ENCODE measurements around the gene TRAPPC14. TPM values are rescaled to one million over a fixed set of nuclear protein-coding genes. Genes with fewer than 3 reads are reported as not detected.

The TRAPPC14 gene
- total and polyA plus RNA-seq, 2 of the 8 experiments (the other 6 are each of a cell fraction or from before 2014, with no cell fraction given), result 11.9 to 22.1 TPM

DNA sequence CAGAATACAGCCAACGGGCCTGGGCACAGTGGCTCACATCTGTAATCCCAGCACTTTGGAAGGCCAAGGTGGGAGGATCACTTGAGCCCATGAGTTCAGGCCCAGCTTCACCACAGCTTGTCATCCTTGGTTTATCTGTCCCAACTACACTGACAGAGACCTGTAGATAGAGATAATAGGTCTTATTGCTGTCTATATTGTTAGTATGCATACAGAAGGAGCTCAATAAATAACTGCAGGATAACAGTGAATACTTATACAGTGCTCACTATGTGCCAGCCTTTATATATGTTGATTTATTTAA, 37.8 kb downstream of the TRAPPC14 start (continued):
- TF ChIP-seq, protein P1, sequence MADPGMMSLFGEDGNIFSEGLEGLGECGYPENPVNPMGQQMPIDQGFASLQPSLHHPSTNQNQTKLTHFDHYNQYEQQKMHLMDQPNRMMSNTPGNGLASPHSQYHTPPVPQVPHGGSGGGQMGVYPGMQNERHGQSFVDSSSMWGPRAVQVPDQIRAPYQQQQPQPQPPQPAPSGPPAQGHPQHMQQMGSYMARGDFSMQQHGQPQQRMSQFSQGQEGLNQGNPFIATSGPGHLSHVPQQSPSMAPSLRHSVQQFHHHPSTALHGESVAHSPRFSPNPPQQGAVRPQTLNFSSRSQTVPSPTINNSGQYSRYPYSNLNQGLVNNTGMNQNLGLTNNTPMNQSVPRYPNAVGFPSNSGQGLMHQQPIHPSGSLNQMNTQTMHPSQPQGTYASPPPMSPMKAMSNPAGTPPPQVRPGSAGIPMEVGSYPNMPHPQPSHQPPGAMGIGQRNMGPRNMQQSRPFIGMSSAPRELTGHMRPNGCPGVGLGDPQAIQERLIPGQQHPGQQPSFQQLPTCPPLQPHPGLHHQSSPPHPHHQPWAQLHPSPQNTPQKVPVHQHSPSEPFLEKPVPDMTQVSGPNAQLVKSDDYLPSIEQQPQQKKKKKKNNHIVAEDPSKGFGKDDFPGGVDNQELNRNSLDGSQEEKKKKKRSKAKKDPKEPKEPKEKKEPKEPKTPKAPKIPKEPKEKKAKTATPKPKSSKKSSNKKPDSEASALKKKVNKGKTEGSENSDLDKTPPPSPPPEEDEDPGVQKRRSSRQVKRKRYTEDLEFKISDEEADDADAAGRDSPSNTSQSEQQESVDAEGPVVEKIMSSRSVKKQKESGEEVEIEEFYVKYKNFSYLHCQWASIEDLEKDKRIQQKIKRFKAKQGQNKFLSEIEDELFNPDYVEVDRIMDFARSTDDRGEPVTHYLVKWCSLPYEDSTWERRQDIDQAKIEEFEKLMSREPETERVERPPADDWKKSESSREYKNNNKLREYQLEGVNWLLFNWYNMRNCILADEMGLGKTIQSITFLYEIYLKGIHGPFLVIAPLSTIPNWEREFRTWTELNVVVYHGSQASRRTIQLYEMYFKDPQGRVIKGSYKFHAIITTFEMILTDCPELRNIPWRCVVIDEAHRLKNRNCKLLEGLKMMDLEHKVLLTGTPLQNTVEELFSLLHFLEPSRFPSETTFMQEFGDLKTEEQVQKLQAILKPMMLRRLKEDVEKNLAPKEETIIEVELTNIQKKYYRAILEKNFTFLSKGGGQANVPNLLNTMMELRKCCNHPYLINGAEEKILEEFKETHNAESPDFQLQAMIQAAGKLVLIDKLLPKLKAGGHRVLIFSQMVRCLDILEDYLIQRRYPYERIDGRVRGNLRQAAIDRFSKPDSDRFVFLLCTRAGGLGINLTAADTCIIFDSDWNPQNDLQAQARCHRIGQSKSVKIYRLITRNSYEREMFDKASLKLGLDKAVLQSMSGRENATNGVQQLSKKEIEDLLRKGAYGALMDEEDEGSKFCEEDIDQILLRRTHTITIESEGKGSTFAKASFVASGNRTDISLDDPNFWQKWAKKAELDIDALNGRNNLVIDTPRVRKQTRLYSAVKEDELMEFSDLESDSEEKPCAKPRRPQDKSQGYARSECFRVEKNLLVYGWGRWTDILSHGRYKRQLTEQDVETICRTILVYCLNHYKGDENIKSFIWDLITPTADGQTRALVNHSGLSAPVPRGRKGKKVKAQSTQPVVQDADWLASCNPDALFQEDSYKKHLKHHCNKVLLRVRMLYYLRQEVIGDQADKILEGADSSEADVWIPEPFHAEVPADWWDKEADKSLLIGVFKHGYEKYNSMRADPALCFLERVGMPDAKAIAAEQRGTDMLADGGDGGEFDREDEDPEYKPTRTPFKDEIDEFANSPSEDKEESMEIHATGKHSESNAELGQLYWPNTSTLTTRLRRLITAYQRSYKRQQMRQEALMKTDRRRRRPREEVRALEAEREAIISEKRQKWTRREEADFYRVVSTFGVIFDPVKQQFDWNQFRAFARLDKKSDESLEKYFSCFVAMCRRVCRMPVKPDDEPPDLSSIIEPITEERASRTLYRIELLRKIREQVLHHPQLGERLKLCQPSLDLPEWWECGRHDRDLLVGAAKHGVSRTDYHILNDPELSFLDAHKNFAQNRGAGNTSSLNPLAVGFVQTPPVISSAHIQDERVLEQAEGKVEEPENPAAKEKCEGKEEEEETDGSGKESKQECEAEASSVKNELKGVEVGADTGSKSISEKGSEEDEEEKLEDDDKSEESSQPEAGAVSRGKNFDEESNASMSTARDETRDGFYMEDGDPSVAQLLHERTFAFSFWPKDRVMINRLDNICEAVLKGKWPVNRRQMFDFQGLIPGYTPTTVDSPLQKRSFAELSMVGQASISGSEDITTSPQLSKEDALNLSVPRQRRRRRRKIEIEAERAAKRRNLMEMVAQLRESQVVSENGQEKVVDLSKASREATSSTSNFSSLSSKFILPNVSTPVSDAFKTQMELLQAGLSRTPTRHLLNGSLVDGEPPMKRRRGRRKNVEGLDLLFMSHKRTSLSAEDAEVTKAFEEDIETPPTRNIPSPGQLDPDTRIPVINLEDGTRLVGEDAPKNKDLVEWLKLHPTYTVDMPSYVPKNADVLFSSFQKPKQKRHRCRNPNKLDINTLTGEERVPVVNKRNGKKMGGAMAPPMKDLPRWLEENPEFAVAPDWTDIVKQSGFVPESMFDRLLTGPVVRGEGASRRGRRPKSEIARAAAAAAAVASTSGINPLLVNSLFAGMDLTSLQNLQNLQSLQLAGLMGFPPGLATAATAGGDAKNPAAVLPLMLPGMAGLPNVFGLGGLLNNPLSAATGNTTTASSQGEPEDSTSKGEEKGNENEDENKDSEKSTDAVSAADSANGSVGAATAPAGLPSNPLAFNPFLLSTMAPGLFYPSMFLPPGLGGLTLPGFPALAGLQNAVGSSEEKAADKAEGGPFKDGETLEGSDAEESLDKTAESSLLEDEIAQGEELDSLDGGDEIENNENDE (IDR thresholded peaks at IDR 0.05; ENCODE audit: insufficient replicate concordance, low read length), result no peak
- TF ChIP-seq BCL11A (IDR thresholded peaks at IDR 0.05; ENCODE audit: low read depth in 2 of 2, low read length in 2 of 2), result no peak
- TF ChIP-seq CHD2 (IDR thresholded peaks at IDR 0.05; ENCODE audit: low read length), result no peak

Measured in H1 (cell line).